Tibial nerve (tissue), 4 donors: ENCODE measurements around the gene GNAI3.

Source experiments
- EP300 ChIP-seq, 2 donors: sonication (generic); formaldehyde crosslinking; IDR thresholded peaks; one replicate each; pipeline ENCODE4 v1.6.1; 2017; ENCODE audit warnings: antibody characterized with exemption in 2 of 2, mild to moderate bottlenecking in 1 of 2
- POLR2A ChIP-seq, 2 donors: fragments of 450-650 bp; IDR thresholded peaks; one replicate each; pipeline ENCODE4 v1.6.1; 2017; ENCODE audit warnings: antibody characterized with exemption in 2 of 2, mild to moderate bottlenecking in 2 of 2, moderate library complexity in 2 of 2
- TF ChIP-seq, protein P1 (sequence below), 5 experiments: fragments of 200-600 bp in 3 of 5; fragments of 450-650 bp in 2 of 5; sonication (generic) in 3 of 5; IDR thresholded peaks; one replicate each; pipeline ENCODE4 v1.5.1; 2016 to 2019; ENCODE audit warnings: antibody characterized with exemption in 5 of 5, mild to moderate bottlenecking in 3 of 5, moderate library complexity in 2 of 5

DNA sequence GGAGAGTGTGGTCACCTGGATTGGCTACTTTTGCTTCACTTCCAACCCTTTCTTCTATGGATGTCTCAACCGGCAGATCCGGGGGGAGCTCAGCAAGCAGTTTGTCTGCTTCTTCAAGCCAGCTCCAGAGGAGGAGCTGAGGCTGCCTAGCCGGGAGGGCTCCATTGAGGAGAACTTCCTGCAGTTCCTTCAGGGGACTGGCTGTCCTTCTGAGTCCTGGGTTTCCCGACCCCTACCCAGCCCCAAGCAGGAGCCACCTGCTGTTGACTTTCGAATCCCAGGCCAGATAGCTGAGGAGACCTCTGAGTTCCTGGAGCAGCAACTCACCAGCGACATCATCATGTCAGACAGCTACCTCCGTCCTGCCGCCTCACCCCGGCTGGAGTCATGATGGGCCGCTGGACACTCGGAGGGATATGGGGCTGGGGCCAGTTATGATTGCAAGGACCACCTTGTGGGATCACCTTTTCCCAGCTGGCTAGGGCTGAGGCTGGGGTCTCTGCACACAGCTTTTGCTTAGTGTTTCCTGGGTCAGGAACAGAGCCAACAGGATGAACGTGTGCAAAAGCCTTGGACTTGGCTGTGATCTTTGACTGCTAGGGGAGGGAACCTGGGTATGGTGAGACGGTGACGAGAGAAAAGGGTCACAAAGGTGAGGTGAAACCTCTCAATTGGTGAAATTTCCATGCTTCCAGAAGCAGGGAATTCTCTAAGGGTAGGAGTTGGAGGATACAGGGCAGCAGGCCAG, 4.3 kb upstream of the GNAI3 start:
- TF ChIP-seq, protein P1, sequence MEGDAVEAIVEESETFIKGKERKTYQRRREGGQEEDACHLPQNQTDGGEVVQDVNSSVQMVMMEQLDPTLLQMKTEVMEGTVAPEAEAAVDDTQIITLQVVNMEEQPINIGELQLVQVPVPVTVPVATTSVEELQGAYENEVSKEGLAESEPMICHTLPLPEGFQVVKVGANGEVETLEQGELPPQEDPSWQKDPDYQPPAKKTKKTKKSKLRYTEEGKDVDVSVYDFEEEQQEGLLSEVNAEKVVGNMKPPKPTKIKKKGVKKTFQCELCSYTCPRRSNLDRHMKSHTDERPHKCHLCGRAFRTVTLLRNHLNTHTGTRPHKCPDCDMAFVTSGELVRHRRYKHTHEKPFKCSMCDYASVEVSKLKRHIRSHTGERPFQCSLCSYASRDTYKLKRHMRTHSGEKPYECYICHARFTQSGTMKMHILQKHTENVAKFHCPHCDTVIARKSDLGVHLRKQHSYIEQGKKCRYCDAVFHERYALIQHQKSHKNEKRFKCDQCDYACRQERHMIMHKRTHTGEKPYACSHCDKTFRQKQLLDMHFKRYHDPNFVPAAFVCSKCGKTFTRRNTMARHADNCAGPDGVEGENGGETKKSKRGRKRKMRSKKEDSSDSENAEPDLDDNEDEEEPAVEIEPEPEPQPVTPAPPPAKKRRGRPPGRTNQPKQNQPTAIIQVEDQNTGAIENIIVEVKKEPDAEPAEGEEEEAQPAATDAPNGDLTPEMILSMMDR (IDR thresholded peaks at IDR 0.05) = no peak
- TF ChIP-seq EP300 (IDR thresholded peaks at IDR 0.05) = no peak
- TF ChIP-seq POLR2A (IDR thresholded peaks at IDR 0.05) = no peak
